K562 (cell line): ENCODE data around the gene RUNX1. TPM values are rescaled to one million over a fixed set of nuclear protein-coding genes. Genes with fewer than 3 reads are reported as not detected.

Experiments
- ATAC-seq: fragments of 200-7000 bp; cut with Tn5 transposase; 3 replicates; pipeline ENCODE4 v1.9.1; 2020; ENCODE audit warnings: moderate library complexity
- BruUV-seq: library from RNA; stranded (reverse); fragments of 400-500 nt; replicated peaks from 2 replicates; lab custom pipeline; 2021; lab: Mats Ljungman, UMichigan
- CTCF ChIA-PET: fragments of 300-600 bp; formaldehyde crosslinking; extraction: SDS; loops from one replicate; lab custom pipeline; 2021; ENCODE audit warnings: low intra/inter-chr PET ratio; lab: Yijun Ruan, JAX
- POLR2A ChIA-PET: fragments of 300-600, 350-650 bp; sonication (Branson Sonifier 250); formaldehyde crosslinking; extraction: SDS; loops from one replicate; lab custom pipeline; 2021; ENCODE audit warnings: antibody characterized with exemption, inconsistent platforms; lab: Yijun Ruan, JAX
- DNase-seq, 4 experiments: peaks; one replicate each; pipeline versions ENCODE4 v3.0.0 to v3.0.0-alpha.2; 2011 to 2018; ENCODE audit warnings: low spot score in 3 of 4, mixed read lengths in 3 of 4; ENCODE audit errors: extremely low read depth in 1 of 4
- FAIRE-seq: peaks from 2 replicates; lab custom pipeline; 2011; peaks lifted over from hg19 to GRCh38; lab: Jason Lieb, UNC
- H2AFZ ChIP-seq: 2 replicates; pipeline ENCODE4 v1.6.0; 2011; ENCODE audit warnings: low read depth, low read length, control low read depth, inconsistent platforms
- H3K27ac ChIP-seq: fragments of 200-600 bp; 3 replicates; pipeline ENCODE4 v1.8.0; 2011; ENCODE audit warnings: low read depth, mild to moderate bottlenecking, control low read depth, inconsistent platforms, low read length, moderate library complexity, mixed read lengths; ENCODE audit errors: extremely low read depth
- H3K27me3 ChIP-seq, 2 experiments: fragments of 300-600 bp in 1 of 2; 2 replicates in 1 of 2; 3 replicates in 1 of 2; pipeline versions ENCODE4 v1.6.0 to v1.8.0; 2011; ENCODE audit warnings: inconsistent platforms in 2 of 2, low read length in 2 of 2, mild to moderate bottlenecking in 1 of 2, mixed read lengths in 1 of 2, moderate library complexity in 1 of 2; ENCODE audit not compliant: control insufficient read depth in 2 of 2, insufficient read depth in 2 of 2
- H3K36me3 ChIP-seq: fragments of 300-600 bp; 3 replicates; pipeline ENCODE4 v1.8.0; 2011; ENCODE audit warnings: mild to moderate bottlenecking, low read length, inconsistent platforms; ENCODE audit not compliant: control insufficient read depth, insufficient read depth
- H3K4me1 ChIP-seq, 2 experiments: fragments of 200-600 bp in 1 of 2; replicated peaks in 1 of 2; 2 replicates in 1 of 2; 3 replicates in 1 of 2; pipeline versions ENCODE4 v1.5.1 to v1.8.0; 2011; ENCODE audit warnings: inconsistent platforms in 2 of 2, low read length in 2 of 2, mild to moderate bottlenecking in 1 of 2, mixed read lengths in 1 of 2, moderate library complexity in 1 of 2; ENCODE audit not compliant: control insufficient read depth in 2 of 2, insufficient read depth in 2 of 2
- H3K4me2 ChIP-seq: 2 replicates; pipeline ENCODE4 v1.6.1; 2011; ENCODE audit warnings: low read length, control low read depth, inconsistent platforms, mixed read lengths; ENCODE audit not compliant: insufficient read depth
- H3K4me3 ChIP-seq: fragments of 200-600 bp; sonication (generic), shearing (Covaris generic); 2 replicates; pipeline ENCODE4 v1.5.1; 2016; ENCODE audit warnings: control low read depth, inconsistent platforms
- H3K79me2 ChIP-seq: fragments of 200-600 bp; 3 replicates; pipeline ENCODE4 v1.8.0; 2011; ENCODE audit warnings: low read length, inconsistent platforms; ENCODE audit not compliant: control insufficient read depth, insufficient read depth
- H3K9ac ChIP-seq, 2 experiments: 2 replicates each; pipeline versions ENCODE4 v1.6.0 to v1.6.1; 2011; ENCODE audit warnings: low read depth in 2 of 2, low read length in 2 of 2, control low read depth in 1 of 2, inconsistent platforms in 1 of 2, mild to moderate bottlenecking in 1 of 2, mixed read lengths in 1 of 2; ENCODE audit not compliant: insufficient read depth in 1 of 2
- H3K9me1 ChIP-seq: one replicate; pipeline ENCODE4 v1.6.0; 2011; ENCODE audit warnings: inconsistent platforms, mild to moderate bottlenecking, low read length, moderate library complexity; ENCODE audit not compliant: control insufficient read depth, insufficient read depth
- H3K9me3 ChIP-seq: replicated peaks from 2 replicates; pipeline ENCODE4 v1.5.1; 2011; ENCODE audit warnings: low read depth, low read length, inconsistent platforms; ENCODE audit not compliant: control insufficient read depth, insufficient read depth
- H4K20me1 ChIP-seq: replicated peaks from 2 replicates; pipeline ENCODE4 v1.6.1; 2011; ENCODE audit warnings: low read length, inconsistent platforms, mixed read lengths; ENCODE audit not compliant: control insufficient read depth, insufficient read depth
- AFF1 ChIP-seq, 2 experiments: fragments of 450-650 bp; IDR thresholded peaks; 2 replicates each; pipeline ENCODE4 v1.6.1; 2018; ENCODE audit warnings: mild to moderate bottlenecking in 2 of 2, low read depth in 1 of 2; ENCODE audit not compliant: partially characterized antibody in 2 of 2
- AFF4 ChIP-seq: sonication (generic); formaldehyde crosslinking; IDR thresholded peaks from 2 replicates; pipeline ENCODE4 v1.8.0; 2023; ENCODE audit warnings: mild to moderate bottlenecking, missing genetic modification reagents
- MEIS2 ChIP-seq: fragments of 450-650 bp; IDR thresholded peaks from 2 replicates; pipeline ENCODE4 v1.6.1; 2014; ENCODE audit warnings: mild to moderate bottlenecking; ENCODE audit not compliant: partially characterized antibody
- NFRKB ChIP-seq: fragments of 450-650 bp; IDR thresholded peaks from 2 replicates; pipeline ENCODE4 v1.6.1; 2016; ENCODE audit warnings: low read depth
- NR2C1 ChIP-seq, 2 experiments: fragments of 450-650 bp; IDR thresholded peaks; 2 replicates each; pipeline ENCODE4 v1.6.1; 2017; ENCODE audit warnings: mild to moderate bottlenecking in 2 of 2, antibody characterized with exemption in 1 of 2, inconsistent platforms in 1 of 2, missing compliant biosample characterization in 1 of 2, missing genetic modification characterization in 1 of 2
- PCBP1 ChIP-seq: fragments of 200-400 bp; formaldehyde crosslinking; IDR thresholded peaks from 2 replicates; pipeline ENCODE4 v1.6.1; 2018; ENCODE audit warnings: mild to moderate bottlenecking, low read depth, low read length; ENCODE audit not compliant: poor library complexity, severe bottlenecking
- POLR3G ChIP-seq: IDR thresholded peaks from 2 replicates; pipeline ENCODE4 v1.6.1; 2011; ENCODE audit not compliant: insufficient read length, insufficient replicate concordance; ENCODE audit errors: extremely low read depth
- PTTG1 ChIP-seq: fragments of 450-650 bp; IDR thresholded peaks from 2 replicates; pipeline ENCODE4 v1.6.1; 2016; ENCODE audit warnings: low read depth, mild to moderate bottlenecking, missing genetic modification characterization, missing compliant biosample characterization
- THRAP3 ChIP-seq: fragments of 450-650 bp; IDR thresholded peaks from 2 replicates; pipeline ENCODE4 v1.6.1; 2016; ENCODE audit warnings: mild to moderate bottlenecking, inconsistent platforms, borderline replicate concordance
- ZFP1 ChIP-seq: fragments of 450-650 bp; formaldehyde crosslinking; IDR thresholded peaks from 2 replicates; pipeline ENCODE4 v1.4.0; 2020; ENCODE audit warnings: mild to moderate bottlenecking, mixed read lengths
- WGBS: fragments of 100-300 bp; shearing (Covaris generic); methylation state at CpG from one replicate; pipeline ENCODE4 v1.1.6; 2016; ENCODE audit warnings: low coverage, mixed read lengths; ENCODE audit not compliant: insufficient coverage; ENCODE audit errors: missing lambda C conversion rate; 5-methylcytosine and 5-hydroxymethylcytosine counted together
- in situ Hi-C: fragments of 300-500 bp; cut with MboI; formaldehyde crosslinking; loops from 4 replicates; pipeline ENCODE4 v1.15.0; 2018; ENCODE audit warnings: inconsistent platforms, mixed read lengths
- intact Hi-C: fragments of 100-400 bp; cut with micrococcal nuclease; formaldehyde crosslinking; loops from 2 replicates; pipeline ENCODE4 v1.14.2; 2022
- polyA plus RNA-seq, 8 experiments: library from polyadenylated mRNA; depleted of rRNA in 4 of 8; stranded (reverse) in 5 of 8; unstranded in 3 of 8; fragments of >200 nt; fragmentation: Nextera tagmentation in 2 of 8; fragmentation: Illumina TruSeq in 1 of 8; extraction: Ambion mirVana in 2 of 8; extraction: Trizol in 1 of 8; gene quantifications; 2 replicates each; pipeline versions ENCODE4 v1.2.1 to v1.2.3, GENCODE V29; 2011 to 2014; ENCODE audit warnings: inconsistent platforms in 1 of 8, missing spikeins in 1 of 8
- total RNA-seq, 7 experiments: library from RNA; depleted of rRNA in 6 of 7; stranded (reverse); fragments of >200 nt in 6 of 7; fragmentation: Illumina TruSeq in 2 of 7; extraction: Trizol in 2 of 7; gene quantifications; 2 replicates each; pipeline versions ENCODE4 v1.2.1 to v1.2.3, GENCODE V29; 2011 to 2021; ENCODE audit warnings: low replicate concordance in 1 of 7

RUNX1 gene
- total and polyA plus RNA-seq, 9 of the 15 experiments (the other 6 are each of a cell fraction or from before 2014, with no cell fraction given), result 2.2 to 68.6 (median 17.8) TPM

GRCh38 chr21:34907461-34908418 is 141.4 kb downstream of the RUNX1 start:
- no peaks in the 10 kb centered on the region for H4K20me1 ChIP-seq
- H3K4me2 ChIP-seq, result peak overlapping the region; percentile 65; the same call in 1 of the 2 replicates
- BruUV-seq, result TSS peak; percentile 86
- no peaks in the 10 kb centered on the region for H3K9me3 ChIP-seq
- no peaks in the 10 kb centered on the region for H3K79me2 ChIP-seq
- peak overlapping the region; percentile 83 for H2AFZ ChIP-seq
- H3K27ac ChIP-seq, result peak overlapping the region; percentile 86
- ATAC-seq (peak; percentile 29), FAIRE-seq (no peak), DNase-seq (peak in 1 of 4 experiments; percentile 42)
- intact Hi-C loops, result loop anchor here (1.0 to 5.0 kb wide), 7 partner anchors 19 to 300 kb away; no protein-coding TSS in a partner anchor
- peaks cover 37 to 75% of the 10 kb centered on the region in 2 experiments for H3K4me1 ChIP-seq
- H3K9ac ChIP-seq, result peak overlapping the region; percentile 40 to 64; a peak in 3 of 4 replicates
- H3K27me3 ChIP-seq, result no peaks in the 10 kb centered on the region
- H3K36me3 ChIP-seq, result no peaks in the 10 kb centered on the region
- 34% methylated on average over 7 of the region's 7 CpGs for WGBS
- no peak overlapping the region for H3K4me3 ChIP-seq
- H3K9me1 ChIP-seq, result no peaks in the 10 kb centered on the region
- in situ Hi-C loops, result no loop called here
- CTCF ChIA-PET, result interaction anchor here (0.6 kb wide), 1 partner anchor 131 kb away, joined by 5 read pairs; no protein-coding TSS in a partner anchor
- POLR2A ChIA-PET, result interaction anchor here (0.6 to 3.7 kb wide), 9 partner anchors 9 to 108 kb away, joined by 3 to 16 read pairs (median 5); no protein-coding TSS in a partner anchor
- TF ChIP-seq MEIS2 (peak; percentile 78), NFRKB (peak; percentile 83), NR2C1 (IDR thresholded peaks at IDR 0.05) (no peak), NR2C1 (tag; IDR thresholded peaks at IDR 0.05) (peak; percentile 27; the same call in 1 of the 2 replicates), AFF1 (IDR thresholded peaks at IDR 0.05; ENCODE audit: low read depth in 1 of 2, partially characterized antibody in 2 of 2) (peak in 1 of 2 experiments; percentile 16), PCBP1 (no peak), POLR3G (no peak), ZFP1 (CRISPR knock-in tag) (no peak), THRAP3 (peak; percentile 46; the same call in 1 of the 2 replicates), PTTG1 (tag) (0 out of 2 replicates have a peak, but pooled peaks have one; percentile 28), AFF4 (CRISPR knock-in tag) (0 out of 2 replicates have a peak, but pooled peaks have one; percentile 9)
